HG03039 (cell line): ENCODE results near the gene PKD2.
"Not testable (repeated sequence)": the region's sequence is repeated elsewhere in the genome, so short reads cannot be mapped to it uniquely, and the experiment has no call there.

Source experiments
- ATAC-seq: cut with Tn5 transposase; IDR thresholded peaks from one replicate; pipeline ENCODE4 v1.9.1; 2021; ENCODE audit warnings: mild to moderate bottlenecking, moderate library complexity; ENCODE audit not compliant: unreplicated experiment

Gene PKD2

GRCh38 chr4:88025868-88026661, 18.6 kb downstream of the PKD2 start:
- ATAC-seq = not testable (repeated sequence)

DNA sequence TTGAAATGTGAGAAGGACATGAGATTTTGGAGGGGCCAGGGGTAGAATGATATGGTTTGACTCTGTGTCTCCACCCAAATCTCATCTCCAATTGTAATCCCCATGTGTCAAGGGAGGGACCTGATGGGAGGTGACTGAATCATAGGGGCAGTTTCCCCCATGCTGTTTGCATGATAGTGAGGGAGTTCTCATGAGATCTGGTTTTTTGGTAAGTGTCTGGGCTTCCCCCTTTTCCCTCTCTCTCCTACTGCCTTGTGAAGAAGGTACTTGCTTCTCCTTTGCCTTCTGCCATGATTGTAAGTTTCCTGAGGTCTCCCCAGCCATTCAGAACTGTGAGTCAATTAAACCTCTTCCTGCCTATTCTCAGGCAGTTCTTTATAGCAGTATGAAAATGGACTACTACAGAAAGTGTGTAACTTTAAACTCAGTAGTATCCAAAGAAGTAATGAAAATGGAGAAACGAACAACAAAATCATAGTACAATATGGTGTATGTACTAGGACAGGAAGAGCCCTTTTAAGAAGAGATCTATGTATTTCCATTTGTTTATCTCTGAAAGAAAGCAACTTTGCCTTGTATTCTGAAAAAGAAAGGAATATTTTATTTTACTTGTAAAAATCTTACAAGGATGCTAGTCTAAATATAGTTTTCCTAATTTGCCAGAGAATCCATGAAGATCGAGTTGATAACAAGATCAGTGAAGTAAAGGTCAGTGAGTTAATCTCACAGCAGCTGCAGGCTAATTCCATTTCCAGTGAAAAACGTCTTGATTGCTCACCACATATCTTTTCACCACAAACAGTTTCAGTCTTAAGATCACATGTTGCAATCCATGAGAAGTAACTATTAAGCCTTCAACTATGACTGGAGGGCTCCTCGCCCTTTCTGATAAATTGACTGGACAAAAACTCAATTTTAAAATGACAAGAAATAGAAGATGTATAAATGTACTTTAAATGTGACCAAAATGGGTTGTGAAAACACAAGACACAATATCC, 20.5 kb downstream of the PKD2 start:
- ATAC-seq = no peak

GRCh38 chr4:88028946-88029345, 21.5 kb downstream of the PKD2 start:
- ATAC-seq = no peak

GRCh38 chr4:88029556-88029955, 22.1 kb downstream of the PKD2 start:
- ATAC-seq = no peak

GRCh38 chr4:88030565-88031310, 23.3 kb downstream of the PKD2 start:
- no peak for ATAC-seq

- ATAC-seq = no peak
These were observed 25.9 kb downstream of the PKD2 start for GRCh38 chr4:88033309-88033708.

DNA sequence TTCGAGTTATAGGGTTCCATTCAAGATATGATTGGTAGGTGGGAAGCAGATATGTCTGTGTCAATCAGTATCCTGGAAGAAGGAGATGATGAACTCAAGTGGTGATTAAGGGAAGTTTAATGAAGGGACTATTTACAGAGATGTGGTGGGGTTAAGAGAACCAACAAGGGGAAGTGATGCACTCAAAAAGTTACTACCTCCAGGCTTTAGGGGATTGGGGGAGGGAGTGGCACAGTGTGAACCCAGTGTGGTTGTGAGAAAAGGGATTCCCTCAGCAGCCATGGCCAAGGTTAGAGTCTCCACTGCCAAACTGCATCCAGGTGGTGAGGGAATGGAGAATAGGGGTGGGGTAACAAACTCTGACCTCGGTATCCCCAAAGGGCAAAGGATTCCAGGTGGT, 27.9 kb downstream of the PKD2 start:
- ATAC-seq = no peak

- no peak for ATAC-seq
These were observed 30.0 kb downstream of the PKD2 start for GRCh38 chr4:88037447-88037846.

GRCh38 chr4:88037936-88038335, 30.5 kb downstream of the PKD2 start:
- ATAC-seq = no peak

GRCh38 chr4:88040707-88041106, 33.3 kb downstream of the PKD2 start:
- no peak for ATAC-seq

GRCh38 chr4:88041626-88042025, 34.2 kb downstream of the PKD2 start:
- no peak for ATAC-seq

DNA sequence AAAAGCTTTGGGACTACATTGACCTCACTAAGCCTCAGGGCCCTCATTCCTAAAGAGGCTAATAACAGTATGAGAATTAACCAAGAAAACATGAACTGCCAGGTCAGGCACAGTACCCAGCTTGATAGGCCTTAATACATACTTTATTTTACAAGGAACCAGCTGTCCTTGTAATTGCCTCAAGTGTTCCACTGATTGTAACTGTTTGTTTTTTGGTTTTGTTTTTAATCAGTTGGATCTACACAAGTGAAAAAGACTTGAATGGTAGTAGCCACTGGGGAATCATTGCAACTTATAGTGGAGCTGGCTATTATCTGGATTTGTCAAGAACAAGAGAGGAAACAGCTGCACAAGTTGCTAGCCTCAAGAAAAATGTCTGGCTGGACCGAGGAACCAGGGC, 35.6 kb downstream of the PKD2 start:
- no peak for ATAC-seq

DNA sequence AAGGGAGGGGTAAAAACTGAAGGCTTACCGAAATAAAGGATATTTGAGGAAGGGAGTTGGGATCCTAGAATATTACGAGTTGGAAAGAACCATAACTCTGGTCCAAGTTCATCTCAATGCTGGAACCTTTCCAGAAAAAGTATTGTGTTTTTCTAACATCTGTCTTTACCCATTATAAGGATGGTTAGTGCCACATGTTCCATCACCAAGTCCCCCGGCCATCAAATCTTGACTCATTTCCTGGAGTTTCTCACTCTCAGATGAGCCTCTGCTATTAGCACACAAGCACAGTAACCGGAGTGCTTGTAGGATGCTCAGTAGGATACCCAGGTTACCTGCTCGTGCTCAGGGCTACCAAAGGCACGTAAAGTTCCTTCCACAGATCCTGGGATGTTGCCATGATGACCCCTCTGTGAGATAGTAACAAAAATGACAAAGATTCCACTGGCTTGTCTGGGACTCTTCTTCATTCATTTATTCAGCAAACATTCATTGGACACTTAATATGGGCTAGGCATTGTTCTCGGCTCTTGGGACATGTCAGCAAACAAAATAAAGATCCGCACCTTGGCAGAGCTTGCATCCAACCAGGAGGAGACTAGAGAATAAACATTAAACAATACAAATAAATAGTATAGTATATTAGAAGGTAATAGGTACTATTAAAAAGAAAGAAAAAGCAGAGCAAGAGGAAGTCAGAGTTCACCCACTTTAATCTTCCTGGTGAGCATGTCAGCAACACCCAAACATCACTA, 36.3 kb downstream of the PKD2 start:
- ATAC-seq = no peak

DNA sequence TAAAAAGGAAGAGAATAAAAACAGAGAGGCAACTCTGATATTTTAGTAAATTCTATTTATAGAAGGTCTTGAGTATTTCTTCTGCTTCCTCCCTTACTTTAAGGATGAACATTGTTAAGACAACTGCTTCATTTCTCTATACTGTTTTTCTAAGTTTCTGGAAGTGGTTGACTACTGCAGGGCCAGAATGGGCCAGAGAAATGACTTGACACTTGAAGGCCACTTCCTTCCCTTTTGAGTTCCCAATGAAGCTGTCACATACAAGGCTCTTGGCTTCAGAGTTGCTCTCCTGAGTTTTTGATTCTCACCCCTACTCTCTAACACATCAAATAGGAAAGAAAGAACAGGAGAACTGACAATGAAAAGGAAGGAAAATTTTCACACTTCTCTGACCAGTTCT, 37.6 kb downstream of the PKD2 start:
- no peak for ATAC-seq

- ATAC-seq = no peak
These were observed 46.8 kb downstream of the PKD2 start for GRCh38 chr4:88054229-88054628.

DNA sequence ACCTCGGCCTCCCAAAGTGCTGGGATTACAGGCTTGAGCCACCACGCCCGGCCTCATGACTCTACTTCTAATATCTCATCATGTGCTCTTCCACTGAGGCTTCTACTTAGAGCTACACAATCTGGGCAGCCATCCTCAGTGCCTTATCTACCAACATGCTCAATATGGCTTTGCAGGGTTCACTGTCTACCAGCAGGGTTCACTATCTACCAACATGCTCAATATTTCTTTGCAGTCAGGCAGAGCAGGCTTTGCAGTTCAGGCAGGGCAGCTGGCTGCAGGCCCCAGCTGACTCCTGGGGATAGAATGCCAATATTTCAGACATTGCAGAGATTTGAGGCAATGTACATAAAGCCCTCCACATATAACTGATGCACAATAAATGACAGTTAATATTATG, 47.5 kb downstream of the PKD2 start:
- no peak for ATAC-seq

DNA sequence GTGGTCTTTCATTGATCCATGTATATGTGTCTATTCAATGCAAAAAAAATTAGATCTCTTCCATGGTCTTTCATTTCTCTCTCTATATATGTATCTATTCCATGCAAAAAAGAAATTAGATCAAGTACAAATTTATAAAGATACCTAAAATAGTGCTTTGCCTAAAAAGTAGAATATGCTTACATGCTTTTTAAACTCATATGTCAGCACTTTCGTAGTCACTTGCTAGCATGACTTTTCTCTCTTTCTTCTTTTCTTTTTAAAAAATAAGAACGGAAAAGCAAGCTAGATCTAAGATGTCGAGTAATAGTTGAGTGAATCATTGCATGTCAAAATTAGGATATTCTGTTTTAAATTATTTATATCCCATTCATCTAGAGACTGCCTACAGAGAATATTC, 50.9 kb downstream of the PKD2 start:
- no peak for ATAC-seq

GRCh38 chr4:88059766-88060165, 52.3 kb downstream of the PKD2 start:
- no peak for ATAC-seq

DNA sequence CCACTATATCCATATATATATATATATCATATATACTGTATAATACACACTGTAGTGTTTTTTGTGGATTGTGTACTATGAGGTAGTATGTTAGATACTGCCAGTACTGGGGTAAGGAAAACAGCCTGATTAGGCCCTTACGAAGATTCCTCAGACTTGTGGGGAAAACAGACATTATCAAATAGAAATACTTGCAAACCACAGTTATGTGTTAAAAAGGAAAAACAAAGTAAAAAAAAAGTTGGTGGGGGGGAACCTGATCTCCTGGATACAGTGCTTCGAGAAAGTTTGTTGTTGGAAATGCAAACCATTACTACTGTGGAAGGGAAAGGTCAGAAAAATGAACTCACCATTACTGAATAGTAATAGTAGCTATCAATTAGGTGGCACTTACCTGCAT, 53.0 kb downstream of the PKD2 start:
- ATAC-seq = no peak

DNA sequence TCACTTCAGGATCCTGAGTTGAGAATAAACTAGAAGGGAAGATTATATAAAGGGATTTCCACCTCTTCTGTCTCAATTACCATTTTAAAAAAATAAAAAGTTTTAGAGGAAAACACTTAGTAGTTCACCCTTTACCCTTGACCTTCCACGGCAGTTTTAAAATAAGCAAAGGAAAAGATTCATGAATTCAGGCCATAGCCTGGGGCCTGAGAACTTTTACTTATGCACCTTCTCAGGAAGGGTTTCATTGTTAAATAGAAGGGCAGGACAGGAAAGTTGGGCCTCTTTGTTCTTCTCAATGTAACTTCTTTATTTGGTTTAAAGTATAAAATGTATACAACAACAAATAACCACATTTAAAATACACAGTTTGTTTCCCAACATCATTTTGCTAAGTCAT, 54.9 kb downstream of the PKD2 start:
- ATAC-seq = no peak

DNA sequence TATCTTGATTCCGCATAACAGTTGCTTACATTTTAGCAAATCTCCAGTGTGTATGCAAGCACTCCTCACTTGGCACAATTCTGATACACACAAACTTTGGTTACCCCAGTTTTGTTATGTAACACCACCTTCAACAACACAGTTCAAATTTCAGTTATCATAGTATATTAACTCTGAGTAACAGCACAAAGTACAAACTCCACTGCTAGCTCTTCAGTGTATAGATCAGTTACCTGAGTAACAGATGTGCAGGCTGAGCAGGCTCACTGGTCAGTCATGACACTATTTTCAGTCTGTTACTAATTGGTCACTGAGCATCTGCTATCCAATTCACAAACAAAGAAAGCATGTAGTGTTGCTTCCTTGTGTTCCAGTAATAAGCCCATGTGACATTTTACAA, 55.4 kb downstream of the PKD2 start:
- ATAC-seq = no peak
